ENCODE measurements around the gene ADSL.
A peak's percentile ranks its signal among the peaks of the same experiment; 100 is the strongest.

ADSL gene

GRCh38 chr22:40406063-40406890 lies 60.0 kb downstream of the ADSL start:
- no peak for DNase-seq

- no peak for DNase-seq
Measured at GRCh38 chr22:40407021-40407761, 60.9 kb downstream of the ADSL start.

GRCh38 chr22:40407831-40408717 lies 61.8 kb downstream of the ADSL start:
- DNase-seq, result no peak

GRCh38 chr22:40408718-40409612 lies 62.7 kb downstream of the ADSL start:
- no peak for DNase-seq

GRCh38 chr22:40409613-40410113 lies 63.4 kb downstream of the ADSL start:
- DNase-seq, result no peak

- DNase-seq, result no peak
Measured at GRCh38 chr22:40410272-40410671, 64.0 kb downstream of the ADSL start.

- DNase-seq, result no peak
Measured at GRCh38 chr22:40410731-40411505, 64.6 kb downstream of the ADSL start.

- no peak for DNase-seq
Measured at GRCh38 chr22:40411506-40411861, 65.2 kb downstream of the ADSL start.

- peak in 1 of 5 experiments; percentile 58 for DNase-seq
Measured at GRCh38 chr22:40412441-40412840, 66.1 kb downstream of the ADSL start.

GRCh38 chr22:40413873-40414272 lies 67.6 kb downstream of the ADSL start:
- no peak for DNase-seq

GRCh38 chr22:40414311-40414710 lies 68.0 kb downstream of the ADSL start:
- DNase-seq, result no peak

GRCh38 chr22:40414838-40415505 lies 68.7 kb downstream of the ADSL start:
- no peak for DNase-seq

GRCh38 chr22:40415531-40416266 lies 69.4 kb downstream of the ADSL start:
- DNase-seq, result no peak

- DNase-seq, result no peak
Measured at GRCh38 chr22:40416267-40416570, 69.9 kb downstream of the ADSL start.

GRCh38 chr22:40416636-40417035 lies 70.3 kb downstream of the ADSL start:
- DNase-seq, result no peak

GRCh38 chr22:40417041-40417440 lies 70.7 kb downstream of the ADSL start:
- DNase-seq, result no peak

- DNase-seq, result no peak
Measured at GRCh38 chr22:40417881-40418280, 71.6 kb downstream of the ADSL start.

- no peak for DNase-seq
Measured at GRCh38 chr22:40418366-40419201, 72.3 kb downstream of the ADSL start.

- no peak for DNase-seq
Measured at GRCh38 chr22:40419718-40420117, 73.4 kb downstream of the ADSL start.

Data from T-helper 2 cell (primary cell).